ENCODE results near the gene CEP43.

CEP43 gene

DNA sequence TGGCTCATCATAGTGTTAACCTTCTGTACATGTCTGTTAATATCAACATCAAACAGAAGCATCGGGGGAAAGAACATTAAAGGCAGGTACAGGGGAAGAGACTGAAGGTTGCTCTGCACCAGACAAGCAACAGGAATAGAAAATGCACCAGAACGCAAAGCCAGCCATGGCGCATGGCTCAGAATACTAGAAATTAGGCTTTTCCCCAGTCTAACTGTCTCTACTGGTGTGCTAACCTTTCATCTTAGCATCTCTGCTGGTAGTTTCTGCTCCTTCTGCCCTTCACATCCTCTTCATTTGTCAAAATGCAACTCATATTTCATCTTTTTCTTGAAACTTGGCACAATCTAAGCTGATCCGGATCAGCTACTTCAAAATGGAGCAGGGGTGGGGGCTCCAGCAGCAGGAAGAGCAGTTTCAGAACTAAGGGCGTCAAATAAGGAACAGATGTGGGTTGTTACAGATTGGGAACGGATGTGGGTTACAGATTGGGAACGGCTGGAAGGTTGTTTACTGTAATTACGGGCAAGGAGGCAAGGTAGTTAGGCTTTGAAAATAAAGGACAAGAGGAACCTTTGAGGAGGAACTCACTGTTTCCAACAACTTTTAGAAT, 29.7 kb upstream of the CEP43 start:
- TF ChIP-seq, protein P1, sequence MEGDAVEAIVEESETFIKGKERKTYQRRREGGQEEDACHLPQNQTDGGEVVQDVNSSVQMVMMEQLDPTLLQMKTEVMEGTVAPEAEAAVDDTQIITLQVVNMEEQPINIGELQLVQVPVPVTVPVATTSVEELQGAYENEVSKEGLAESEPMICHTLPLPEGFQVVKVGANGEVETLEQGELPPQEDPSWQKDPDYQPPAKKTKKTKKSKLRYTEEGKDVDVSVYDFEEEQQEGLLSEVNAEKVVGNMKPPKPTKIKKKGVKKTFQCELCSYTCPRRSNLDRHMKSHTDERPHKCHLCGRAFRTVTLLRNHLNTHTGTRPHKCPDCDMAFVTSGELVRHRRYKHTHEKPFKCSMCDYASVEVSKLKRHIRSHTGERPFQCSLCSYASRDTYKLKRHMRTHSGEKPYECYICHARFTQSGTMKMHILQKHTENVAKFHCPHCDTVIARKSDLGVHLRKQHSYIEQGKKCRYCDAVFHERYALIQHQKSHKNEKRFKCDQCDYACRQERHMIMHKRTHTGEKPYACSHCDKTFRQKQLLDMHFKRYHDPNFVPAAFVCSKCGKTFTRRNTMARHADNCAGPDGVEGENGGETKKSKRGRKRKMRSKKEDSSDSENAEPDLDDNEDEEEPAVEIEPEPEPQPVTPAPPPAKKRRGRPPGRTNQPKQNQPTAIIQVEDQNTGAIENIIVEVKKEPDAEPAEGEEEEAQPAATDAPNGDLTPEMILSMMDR (IDR thresholded peaks at IDR 0.05; ENCODE audit: low read length, missing control alignments), result no peak
- no peak overlapping the region for H3K4me3 ChIP-seq (replicated peaks; ENCODE audit: low read depth, low read length)
- DNase-seq (ENCODE audit: low read depth), result no peak

GRCh38 chr6:166970091-166970490, 29.1 kb upstream of the CEP43 start:
- no peak overlapping the region for H3K4me3 ChIP-seq (replicated peaks; ENCODE audit: low read depth, low read length)
- TF ChIP-seq, protein P1 (IDR thresholded peaks at IDR 0.05; ENCODE audit: low read length, missing control alignments), result no peak
- DNase-seq (ENCODE audit: low read depth), result no peak

DNA sequence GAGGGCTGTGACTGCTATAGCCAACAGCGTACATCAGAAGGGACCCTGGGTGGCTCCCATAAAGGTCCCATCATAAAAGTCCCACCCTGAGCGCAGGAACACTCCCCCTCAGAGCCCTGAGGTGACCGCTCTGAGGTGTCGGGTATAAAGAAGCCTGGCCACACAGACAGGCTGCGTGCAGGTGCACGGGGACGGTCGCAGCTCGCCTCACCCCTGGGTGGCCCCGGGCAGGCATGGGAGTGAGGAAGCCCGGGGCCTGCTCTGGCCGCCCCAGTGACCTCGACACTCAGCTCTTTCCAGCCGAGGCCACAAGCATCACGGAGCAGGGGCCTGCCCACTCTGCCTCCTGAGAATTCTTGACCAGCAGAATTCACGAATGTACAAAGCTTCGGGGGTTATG, 28.4 kb upstream of the CEP43 start:
- no peak overlapping the region for H3K4me3 ChIP-seq (replicated peaks; ENCODE audit: low read depth, low read length)
- no peak for DNase-seq (ENCODE audit: low read depth)
- TF ChIP-seq, protein P1 (IDR thresholded peaks at IDR 0.05; ENCODE audit: low read length, missing control alignments), result no peak

DNA sequence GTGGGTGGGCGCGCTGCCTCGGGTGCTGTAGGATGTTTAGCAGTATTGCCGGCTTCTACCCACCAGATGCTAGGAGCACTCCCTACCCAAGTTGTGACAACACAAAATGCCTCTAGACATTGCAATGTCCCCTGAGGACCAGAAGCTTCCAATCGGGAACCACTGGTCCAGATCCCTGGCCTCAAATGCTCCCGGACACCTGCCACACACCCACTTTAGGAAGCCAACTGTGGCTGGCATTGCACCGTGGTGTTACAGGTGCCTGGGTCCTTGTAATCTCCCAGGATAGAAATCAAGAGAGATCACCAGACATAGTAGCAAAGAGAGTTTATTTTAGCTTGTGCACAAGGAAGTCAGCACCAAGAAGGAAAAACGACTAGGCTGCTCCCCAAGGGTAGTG, 27.9 kb upstream of the CEP43 start:
- TF ChIP-seq, protein P1 (IDR thresholded peaks at IDR 0.05; ENCODE audit: low read length, missing control alignments), result no peak
- no peak for DNase-seq (ENCODE audit: low read depth)
- H3K4me3 ChIP-seq (replicated peaks; ENCODE audit: low read depth, low read length), result no peak overlapping the region

- no peak overlapping the region for H3K4me3 ChIP-seq (replicated peaks; ENCODE audit: low read depth, low read length)
- TF ChIP-seq, protein P1 (IDR thresholded peaks at IDR 0.05; ENCODE audit: low read length, missing control alignments), result no peak
- no peak for DNase-seq (ENCODE audit: low read depth)
Observed at GRCh38 chr6:166972101-166972500, 27.1 kb upstream of the CEP43 start.

GRCh38 chr6:166976636-166977035, 22.6 kb upstream of the CEP43 start:
- no peak overlapping the region for H3K4me3 ChIP-seq (replicated peaks; ENCODE audit: low read depth, low read length)
- TF ChIP-seq, protein P1 (IDR thresholded peaks at IDR 0.05; ENCODE audit: low read length, missing control alignments), result no peak
- no peak for DNase-seq (ENCODE audit: low read depth)
